ENCODE results near the gene AGK.
"Not testable (repeated sequence)": the region's sequence is repeated elsewhere in the genome, so short reads cannot be mapped to it uniquely, and the experiment has no call there.

AGK gene

DNA sequence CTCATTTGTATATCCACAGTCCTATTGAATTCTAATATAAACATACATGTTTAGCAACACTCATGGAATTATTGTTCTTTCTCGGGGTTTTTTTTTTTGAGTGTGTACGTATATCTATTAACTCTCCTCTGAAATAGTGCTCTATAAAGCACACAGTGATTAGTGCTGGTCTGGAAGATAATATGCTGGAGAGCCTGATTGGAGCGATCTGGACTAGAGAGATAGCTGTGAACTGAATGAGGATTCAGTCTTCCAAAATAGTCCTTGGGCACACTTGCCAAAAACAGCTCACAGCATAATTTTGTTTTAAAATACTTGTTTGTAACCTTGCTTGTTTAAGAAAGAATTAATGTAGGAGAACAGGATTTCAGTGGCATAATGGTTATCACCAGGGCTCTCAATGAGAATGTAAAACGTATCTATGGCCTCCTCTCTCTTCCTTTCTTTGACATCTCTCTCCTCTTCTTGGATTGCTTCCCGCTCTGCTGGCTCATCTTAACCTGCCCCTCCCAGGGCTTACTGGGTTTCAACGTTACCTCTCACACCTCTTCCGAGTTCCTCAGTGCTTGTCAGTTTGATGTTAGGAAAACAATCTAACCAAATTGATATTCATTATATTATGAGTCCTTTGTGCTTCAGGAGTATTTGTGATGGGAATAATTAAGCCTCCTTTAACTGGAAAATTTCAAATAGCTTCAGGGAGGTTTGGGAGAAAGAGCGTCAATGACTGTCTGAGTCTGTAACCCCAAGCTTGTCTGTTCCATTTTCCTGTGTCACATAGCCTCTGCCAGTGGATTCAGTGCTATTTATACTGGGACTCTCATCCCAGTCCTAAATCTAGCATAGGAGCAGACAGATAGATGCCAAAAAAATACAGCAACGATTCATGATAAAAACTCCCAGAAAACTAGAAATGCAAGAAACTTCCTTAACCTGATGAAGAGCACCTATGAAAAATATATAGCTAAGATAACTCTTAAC, 16.2 kb upstream of the AGK start:
- intact Hi-C loops (cut with micrococcal nuclease), result no loop called here
- H3K9me3 Mint-ChIP-seq, result no peaks in the 10 kb centered on the region
- H3K27ac Mint-ChIP-seq, result no peak overlapping the region
- H3K36me3 Mint-ChIP-seq (ENCODE audit: low read depth), result no peaks in the 10 kb centered on the region
- H3K4me3 Mint-ChIP-seq, result no peak overlapping the region
- peaks cover 23% of the 10 kb centered on the region for H3K27me3 Mint-ChIP-seq
- H3K4me1 Mint-ChIP-seq (ENCODE audit: low read depth), result no peaks in the 10 kb centered on the region

- no peaks in the 10 kb centered on the region for H3K4me1 Mint-ChIP-seq (ENCODE audit: low read depth)
- peaks cover 35% of the 10 kb centered on the region for H3K27me3 Mint-ChIP-seq
Observed at GRCh38 chr7:141537906-141538305, 13.3 kb upstream of the AGK start.

GRCh38 chr7:141541375-141541774, 9.8 kb upstream of the AGK start:
- H3K4me3 Mint-ChIP-seq, result no peak overlapping the region
- no peaks in the 10 kb centered on the region for H3K9me3 Mint-ChIP-seq
- intact Hi-C loops (cut with micrococcal nuclease), result no loop called here
- no peaks in the 10 kb centered on the region for H3K4me1 Mint-ChIP-seq (ENCODE audit: low read depth)
- H3K27ac Mint-ChIP-seq, result no peak overlapping the region
- H3K36me3 Mint-ChIP-seq (ENCODE audit: low read depth), result no peaks in the 10 kb centered on the region
- H3K27me3 Mint-ChIP-seq, result peaks cover 24% of the 10 kb centered on the region

More at GRCh38 chr7:141537906-141538305, 13.3 kb upstream of the AGK start:
- Mint-ChIP-seq H3K36me3 (ENCODE audit: low read depth) (no peaks in the 10 kb centered on the region), H3K27ac (no peak overlapping the region), H3K9me3 (no peaks in the 10 kb centered on the region), H3K4me3 (no peak overlapping the region)
- intact Hi-C loops (cut with micrococcal nuclease), result no loop called here

GRCh38 chr7:141544831-141545230, 6.4 kb upstream of the AGK start:
- intact Hi-C loops (cut with micrococcal nuclease), result no loop called here
- Mint-ChIP-seq H3K36me3 (ENCODE audit: low read depth) (no peaks in the 10 kb centered on the region), H3K4me1 (ENCODE audit: low read depth) (no peaks in the 10 kb centered on the region), H3K27ac (no peak overlapping the region), H3K4me3 (no peak overlapping the region), H3K27me3 (peaks cover 12% of the 10 kb centered on the region), H3K9me3 (no peaks in the 10 kb centered on the region)

GRCh38 chr7:141549582-141549981, 1.6 kb upstream of the AGK start:
- intact Hi-C loops (cut with micrococcal nuclease), result no loop called here
- Mint-ChIP-seq H3K27me3 (no peaks in the 10 kb centered on the region), H3K27ac (no peak overlapping the region), H3K4me3 (no peak overlapping the region), H3K9me3 (no peaks in the 10 kb centered on the region), H3K4me1 (ENCODE audit: low read depth) (peaks cover 14% of the 10 kb centered on the region), H3K36me3 (ENCODE audit: low read depth) (no peaks in the 10 kb centered on the region)

- H3K4me3 Mint-ChIP-seq, result peak overlapping the region; percentile 83
- peak overlapping the region; percentile 84 for H3K27ac Mint-ChIP-seq
- H3K36me3 Mint-ChIP-seq (ENCODE audit: low read depth), result peaks cover 7% of the 10 kb centered on the region
- H3K9me3 Mint-ChIP-seq, result no peaks in the 10 kb centered on the region
- intact Hi-C loops (cut with micrococcal nuclease), result loop anchor here (10.0 kb wide), 1 partner anchor 184 kb away; the partner anchor contains the start of gene SSBP1
- no peaks in the 10 kb centered on the region for H3K27me3 Mint-ChIP-seq
- peaks cover 14% of the 10 kb centered on the region for H3K4me1 Mint-ChIP-seq (ENCODE audit: low read depth)
Observed at GRCh38 chr7:141550386-141551093, 670 bp upstream of the AGK start.

DNA sequence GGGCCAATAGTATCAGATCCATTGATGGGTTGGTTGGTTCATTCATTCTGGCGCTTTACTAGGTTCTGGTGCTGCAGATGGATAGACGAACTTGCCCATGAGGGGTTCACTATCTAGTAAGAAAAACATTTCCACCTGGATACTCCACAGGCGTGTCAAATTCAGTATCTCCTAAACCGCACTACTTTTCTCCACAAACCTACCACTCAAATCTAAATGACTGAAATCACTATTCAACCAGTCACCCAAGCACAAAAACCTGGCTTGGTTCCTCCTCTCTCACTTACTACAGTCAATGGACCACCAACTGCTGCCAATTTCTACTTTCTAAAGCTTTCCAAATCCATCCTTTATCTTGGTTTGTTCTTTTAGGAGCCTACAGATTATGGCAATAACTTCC, 572 bp downstream of the AGK start:
- intact Hi-C loops (cut with micrococcal nuclease), result loop anchor here (10.0 kb wide), 1 partner anchor 183 kb away; the partner anchor contains the start of gene SSBP1
- Mint-ChIP-seq H3K27me3 (no peaks in the 10 kb centered on the region), H3K27ac (peak overlapping the region; percentile 84), H3K4me1 (ENCODE audit: low read depth) (peaks cover 14% of the 10 kb centered on the region), H3K36me3 (ENCODE audit: low read depth) (peaks cover 19% of the 10 kb centered on the region), H3K9me3 (no peaks in the 10 kb centered on the region), H3K4me3 (peak overlapping the region; percentile 83)

- no peaks in the 10 kb centered on the region for H3K27me3 Mint-ChIP-seq
- no peak overlapping the region for H3K27ac Mint-ChIP-seq
- H3K36me3 Mint-ChIP-seq (ENCODE audit: low read depth), result peaks cover 64% of the 10 kb centered on the region
- H3K4me1 Mint-ChIP-seq (ENCODE audit: low read depth), result peaks cover 7% of the 10 kb centered on the region
- no peak overlapping the region for H3K4me3 Mint-ChIP-seq
- intact Hi-C loops (cut with micrococcal nuclease), result loop anchor here (10.0 kb wide), 1 partner anchor 177 kb away; the partner anchor contains the start of gene SSBP1
- H3K9me3 Mint-ChIP-seq, result peaks cover 14% of the 10 kb centered on the region
Observed at GRCh38 chr7:141557360-141557759, 6.2 kb downstream of the AGK start.

DNA sequence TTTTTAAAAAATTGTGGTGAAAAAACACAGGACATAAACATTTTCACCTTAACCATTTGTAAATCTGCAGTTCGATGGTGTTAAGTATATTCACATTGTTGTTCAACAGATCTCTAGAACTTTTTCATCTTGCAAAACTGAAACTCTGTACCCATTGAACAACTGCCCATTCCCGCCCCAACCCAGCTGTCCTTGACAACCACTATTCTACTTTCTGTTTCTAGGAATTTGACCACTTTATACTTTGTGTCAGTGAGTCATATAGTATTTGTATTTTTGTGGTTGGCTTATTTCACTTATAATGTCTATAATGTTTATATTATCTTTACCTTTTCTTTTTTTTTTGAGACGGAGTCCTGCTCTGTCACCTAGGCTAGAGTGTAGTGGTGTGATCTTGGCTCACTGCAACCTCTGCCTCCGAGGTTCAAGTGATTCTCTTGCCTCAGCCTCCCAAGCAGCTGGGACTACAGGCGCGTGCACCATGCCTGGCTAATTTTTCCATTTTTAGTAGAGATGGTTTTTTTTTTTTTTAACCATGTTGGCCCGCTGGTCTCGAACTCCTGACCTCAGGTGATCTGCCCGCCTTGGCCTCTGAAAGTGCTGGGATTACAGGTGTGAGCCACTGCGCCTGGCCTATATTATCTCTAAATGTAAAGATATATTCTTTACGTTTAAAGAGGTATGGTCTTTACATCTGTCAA, 6.8 kb downstream of the AGK start:
- H3K4me1 Mint-ChIP-seq (ENCODE audit: low read depth); H3K27ac Mint-ChIP-seq; H3K4me3 Mint-ChIP-seq; H3K27me3 Mint-ChIP-seq: not testable (repeated sequence)
- intact Hi-C loops (cut with micrococcal nuclease), result loop anchor here (10.0 kb wide), 1 partner anchor 177 kb away; the partner anchor contains the start of gene SSBP1
- Mint-ChIP-seq H3K36me3 (ENCODE audit: low read depth) (peaks cover 66% of the 10 kb centered on the region), H3K9me3 (peaks cover 14% of the 10 kb centered on the region)

- H3K36me3 Mint-ChIP-seq (ENCODE audit: low read depth), result peaks cover 73% of the 10 kb centered on the region
- intact Hi-C loops (cut with micrococcal nuclease), result loop anchor here (10.0 kb wide), 1 partner anchor 176 kb away; the partner anchor contains the start of gene SSBP1
- no peak overlapping the region for H3K4me3 Mint-ChIP-seq
- H3K27ac Mint-ChIP-seq, result no peak overlapping the region
- H3K9me3 Mint-ChIP-seq, result peaks cover 21% of the 10 kb centered on the region
- H3K27me3 Mint-ChIP-seq, result no peaks in the 10 kb centered on the region
- H3K4me1 Mint-ChIP-seq (ENCODE audit: low read depth), result peaks cover 7% of the 10 kb centered on the region
Observed at GRCh38 chr7:141558544-141559183, 7.5 kb downstream of the AGK start.

DNA sequence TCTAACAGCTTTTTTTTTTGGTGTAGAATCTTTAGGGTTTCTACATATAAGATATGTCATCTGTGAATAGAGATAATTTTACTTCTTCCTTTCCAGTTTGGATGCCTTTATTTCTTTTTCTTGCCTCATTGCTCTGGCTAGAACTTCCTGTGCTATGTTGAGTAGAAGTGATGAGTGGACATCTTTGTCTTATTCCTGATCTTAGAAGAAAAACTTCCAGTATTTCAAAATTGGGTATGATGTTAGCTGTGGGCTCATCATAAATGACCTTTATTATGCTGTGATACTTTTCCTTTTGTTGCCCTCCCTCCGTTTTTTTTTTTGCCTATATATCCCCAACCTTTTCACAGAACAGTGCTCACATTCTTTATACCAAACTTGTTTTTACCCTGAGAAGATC, 8.8 kb downstream of the AGK start:
- H3K27me3 Mint-ChIP-seq, result no peaks in the 10 kb centered on the region
- peaks cover 84% of the 10 kb centered on the region for H3K36me3 Mint-ChIP-seq (ENCODE audit: low read depth)
- intact Hi-C loops (cut with micrococcal nuclease), result loop anchor here (10.0 kb wide), 1 partner anchor 175 kb away; the partner anchor contains the start of gene SSBP1
- peaks cover 14% of the 10 kb centered on the region for H3K4me1 Mint-ChIP-seq (ENCODE audit: low read depth)
- no peak overlapping the region for H3K4me3 Mint-ChIP-seq
- H3K27ac Mint-ChIP-seq, result no peak overlapping the region
- H3K9me3 Mint-ChIP-seq, result peaks cover 34% of the 10 kb centered on the region

DNA sequence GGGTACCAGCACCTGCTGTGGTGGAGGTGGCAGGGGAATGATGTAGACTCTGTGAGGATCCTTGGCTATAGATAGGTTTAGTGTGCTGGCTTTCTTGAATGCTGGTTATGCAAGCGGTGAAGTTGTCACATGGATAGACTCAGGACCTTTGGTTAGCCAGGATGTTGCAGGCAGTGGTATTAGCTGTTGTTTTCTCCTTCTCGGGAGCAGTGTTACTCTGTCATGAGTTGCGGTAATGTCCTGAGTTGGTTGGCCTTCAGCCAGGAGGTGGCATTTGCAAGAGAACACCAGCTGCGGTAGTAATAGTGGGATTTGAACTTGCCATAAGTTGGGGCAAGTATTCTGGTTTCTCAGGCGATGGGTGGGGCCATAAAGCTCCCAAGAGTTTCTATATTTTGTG, 10.8 kb downstream of the AGK start:
- Mint-ChIP-seq H3K4me3 (no peak overlapping the region), H3K27me3 (no peaks in the 10 kb centered on the region), H3K27ac (no peak overlapping the region), H3K4me1 (ENCODE audit: low read depth) (peaks cover 17% of the 10 kb centered on the region), H3K9me3 (peaks cover 35% of the 10 kb centered on the region), H3K36me3 (ENCODE audit: low read depth) (peaks cover 86% of the 10 kb centered on the region)
- intact Hi-C loops (cut with micrococcal nuclease), result no loop called here

DNA sequence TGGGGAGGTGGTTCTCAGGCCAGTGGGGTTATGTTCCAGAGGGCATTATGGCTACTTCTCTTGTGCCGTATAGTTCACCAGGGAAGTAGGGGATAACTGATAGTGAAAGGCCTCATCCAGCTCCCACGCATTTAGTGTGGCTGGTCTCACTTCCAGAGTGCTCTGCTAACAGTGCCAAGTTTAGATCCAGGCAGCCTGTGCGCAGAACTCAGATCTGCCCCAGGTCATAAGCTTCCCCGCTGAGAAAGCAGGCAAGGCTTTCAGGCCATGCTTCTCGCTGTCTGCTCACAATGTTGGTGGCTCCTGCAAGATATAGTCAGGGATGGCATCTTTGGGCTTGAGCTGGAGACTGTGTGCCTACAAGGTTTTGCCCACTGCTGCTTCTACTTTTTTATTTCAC, 11.3 kb downstream of the AGK start:
- Mint-ChIP-seq H3K9me3 (peaks cover 35% of the 10 kb centered on the region), H3K36me3 (ENCODE audit: low read depth) (peaks cover 88% of the 10 kb centered on the region), H3K4me3 (no peak overlapping the region), H3K4me1 (ENCODE audit: low read depth) (peaks cover 17% of the 10 kb centered on the region), H3K27me3 (no peaks in the 10 kb centered on the region), H3K27ac (no peak overlapping the region)
- intact Hi-C loops (cut with micrococcal nuclease), result no loop called here
